ENCODE results near the gene NDRG3. TPM values are rescaled to one million over a fixed set of nuclear protein-coding genes. Genes with fewer than 3 reads are reported as not detected.

NDRG3 gene
- total and polyA plus RNA-seq, 2 of the 8 experiments (the other 6 are each of a cell fraction or from before 2014, with no cell fraction given) = 25.7 to 32.3 TPM

DNA sequence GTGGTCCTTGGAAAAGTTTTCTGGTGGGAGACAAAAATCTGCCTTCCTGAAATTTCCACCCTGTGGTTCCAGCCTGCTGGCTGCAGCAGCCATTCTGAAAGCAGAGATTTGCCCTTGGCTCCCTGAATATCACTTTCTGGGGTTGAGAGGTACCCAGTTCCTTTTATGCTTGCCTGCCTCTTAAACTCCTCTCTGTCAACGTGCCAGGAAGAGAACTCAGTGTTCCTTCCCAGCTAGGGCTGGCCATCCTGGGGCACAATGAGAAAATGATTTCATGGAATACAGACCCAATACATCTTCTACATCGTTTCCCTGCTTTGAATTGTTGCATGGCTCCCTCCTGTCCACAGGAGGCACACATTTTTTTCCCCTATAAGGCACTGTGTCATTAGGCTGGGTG is 29.3 kb upstream of the NDRG3 start:
- ChIA-PET CTCF (ENCODE audit: partially characterized antibody) (interaction anchor here (0.8 to 2.8 kb wide), 15 partner anchors 10 to 233 kb away, joined by 3 to 22 read pairs (median 3); no protein-coding TSS in a partner anchor), POLR2A (ENCODE audit: partially characterized antibody) (interaction anchor here (2.6 kb wide), 1 partner anchor 99 kb away, joined by 15 read pairs; no protein-coding TSS in a partner anchor)
- Histone ChIP-seq H3K4me3 (ENCODE audit: extremely low read depth in 1 of 4, insufficient read depth in 2 of 4, low read depth in 3 of 4, low read length in 4 of 4) (no peak overlapping the region), H3K79me1 (ENCODE audit: low read depth, low read length) (peaks cover 7% of the 10 kb centered on the region; the same call in 1 of the 2 replicates), H3K4ac (replicated peaks; ENCODE audit: insufficient read length, low read depth, low read length) (no peak overlapping the region), H3K18ac (ENCODE audit: extremely low read depth, low read length) (no peak overlapping the region), H2BK12ac (ENCODE audit: low read depth, low read length) (no peak overlapping the region), H2AK5ac (ENCODE audit: low read depth, low read length) (0 out of 2 replicates have a peak overlapping the region, but pooled peaks have one; percentile 40), H3K79me2 (ENCODE audit: control insufficient read depth in 1 of 2, insufficient read depth in 2 of 2, low read length in 2 of 2) (peaks cover 0 to 6% of the 10 kb centered on the region in 2 experiments; a peak in 1 of 4 replicates), H4K20me1 (replicated peaks in 1 of 2; ENCODE audit: control insufficient read depth in 1 of 2, insufficient read depth in 2 of 2, low read length in 2 of 2) (no peaks in the 10 kb centered on the region), H3K4me1 (replicated peaks in 1 of 4; ENCODE audit: control insufficient read depth in 3 of 4, insufficient read depth in 4 of 4, low read length in 3 of 4) (peaks cover 0 to 7% (median 1%) of the 10 kb centered on the region in 4 experiments; a peak in 3 of 7 replicates), H4K8ac (ENCODE audit: extremely low read depth, insufficient read depth, low read length) (peak overlapping the region; percentile 6; the same call in 1 of the 2 replicates), H4K91ac (replicated peaks; ENCODE audit: insufficient read length, low read length) (no peak overlapping the region), H3K14ac (ENCODE audit: insufficient read length) (no peak overlapping the region), H3K23me2 (ENCODE audit: low read depth, low read length) (peaks cover 8% of the 10 kb centered on the region), H4K5ac (ENCODE audit: insufficient read length, low read depth, low read length) (no peak overlapping the region), H2BK120ac (replicated peaks; ENCODE audit: low read depth, low read length) (no peak overlapping the region), H3K4me2 (ENCODE audit: insufficient read depth in 1 of 2, low read depth in 2 of 2, low read length in 2 of 2) (no peak overlapping the region), H2AFZ (ENCODE audit: low read length) (no peak overlapping the region), H2BK5ac (ENCODE audit: low read depth, low read length) (no peak overlapping the region), H3K9ac (replicated peaks in 1 of 4; ENCODE audit: extremely low read depth in 1 of 4, low read depth in 3 of 4, low read length in 3 of 4) (no peak overlapping the region), H2BK20ac (ENCODE audit: low read length) (no peak overlapping the region), H3K23ac (ENCODE audit: insufficient read length) (no peak overlapping the region), H2BK15ac (ENCODE audit: low read length) (no peak overlapping the region), H3K27ac (ENCODE audit: low read depth, low read length) (no peak overlapping the region), H3K56ac (replicated peaks; ENCODE audit: insufficient read length, low read depth, low read length) (no peak overlapping the region), H3K9me3 (ENCODE audit: insufficient read depth in 2 of 2, low read depth in 1 of 2, low read length in 1 of 2) (no peaks in the 10 kb centered on the region; a peak in 1 of 4 replicates), H3K27me3 (replicated peaks in 1 of 4; ENCODE audit: control insufficient read depth in 3 of 4, extremely low read depth in 1 of 4, insufficient read depth in 3 of 4, low read length in 3 of 4) (no peaks in the 10 kb centered on the region), H3K36me3 (ENCODE audit: control insufficient read depth in 2 of 4, insufficient read depth in 4 of 4, low read length in 3 of 4) (peaks cover 2 to 10% (median 5%) of the 10 kb centered on the region in 4 experiments; a peak in 5 of 8 replicates)
- TF ChIP-seq, protein P1, sequence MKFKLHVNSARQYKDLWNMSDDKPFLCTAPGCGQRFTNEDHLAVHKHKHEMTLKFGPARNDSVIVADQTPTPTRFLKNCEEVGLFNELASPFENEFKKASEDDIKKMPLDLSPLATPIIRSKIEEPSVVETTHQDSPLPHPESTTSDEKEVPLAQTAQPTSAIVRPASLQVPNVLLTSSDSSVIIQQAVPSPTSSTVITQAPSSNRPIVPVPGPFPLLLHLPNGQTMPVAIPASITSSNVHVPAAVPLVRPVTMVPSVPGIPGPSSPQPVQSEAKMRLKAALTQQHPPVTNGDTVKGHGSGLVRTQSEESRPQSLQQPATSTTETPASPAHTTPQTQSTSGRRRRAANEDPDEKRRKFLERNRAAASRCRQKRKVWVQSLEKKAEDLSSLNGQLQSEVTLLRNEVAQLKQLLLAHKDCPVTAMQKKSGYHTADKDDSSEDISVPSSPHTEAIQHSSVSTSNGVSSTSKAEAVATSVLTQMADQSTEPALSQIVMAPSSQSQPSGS (IDR thresholded peaks at IDR 0.05; ENCODE audit: low read length) = no peak
- 90% methylated on average over 2 of the region's 2 CpGs; no CpG with 5 or more reads in 1 of the 2 experiments for WGBS, 2 experiments (ENCODE audit: extremely low coverage in 1 of 2, insufficient coverage in 1 of 2, insufficient read length in 1 of 2, insufficient replicate concordance in 2 of 2, low coverage in 1 of 2, low lambda C conversion rate in 2 of 2, missing lambda C conversion rate in 1 of 2)
- DNase-seq (ENCODE audit: low read depth in 1 of 2, low spot score in 2 of 2) (no peak), FAIRE-seq (no peak)

Data from H1 (cell line).